ENCODE data around the gene PCF11.
A peak's percentile ranks its signal among the peaks of the same experiment; 100 is the strongest.

Gene PCF11

DNA sequence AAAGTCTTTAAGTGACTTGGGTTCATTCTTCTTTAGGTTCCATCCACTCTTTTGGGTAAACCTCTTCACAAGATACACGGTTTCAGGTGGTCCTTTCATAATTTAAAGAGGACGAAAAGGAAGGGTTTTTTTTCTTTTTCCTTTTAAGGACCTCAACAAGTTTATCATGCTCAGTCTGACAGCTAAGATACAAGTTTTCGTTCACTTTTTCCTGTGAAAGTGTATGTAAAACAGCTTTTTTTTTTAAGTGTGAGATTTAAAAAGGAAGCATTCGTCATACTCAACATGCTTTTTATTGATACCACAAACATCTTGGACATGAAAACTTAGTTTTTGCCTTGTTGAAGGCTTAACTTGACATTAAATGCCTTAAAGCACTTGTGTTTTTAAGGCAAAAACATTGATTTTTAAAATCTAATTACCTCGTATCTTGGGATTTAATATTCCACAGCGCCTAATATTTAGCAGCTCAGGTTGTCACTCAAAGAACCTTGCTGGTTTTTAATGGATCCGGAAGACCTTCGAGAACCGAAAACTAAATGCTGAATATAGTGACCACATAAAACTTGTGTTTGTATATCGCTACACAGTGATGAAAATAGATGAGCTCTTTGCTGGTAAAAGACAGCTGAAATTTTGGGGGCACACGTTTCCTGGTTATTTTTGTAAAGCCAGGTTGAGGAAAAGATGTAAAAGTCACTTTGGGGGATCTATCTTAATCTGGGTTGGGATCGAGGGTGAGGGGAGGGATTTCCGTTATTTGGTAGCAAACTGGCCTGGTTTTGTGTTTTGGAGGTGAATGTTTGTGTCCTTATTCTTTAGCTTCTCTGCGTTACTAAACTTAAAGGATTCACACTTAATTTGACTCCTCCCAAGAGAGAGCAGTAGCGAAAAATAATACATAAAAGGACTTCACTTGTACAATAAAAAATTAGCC, 2.3 kb downstream of the PCF11 start:
- in situ Hi-C loops (cut with MboI; ENCODE audit: low sequenced_read_pairs): loop anchor here (10.0 kb wide), 1 partner anchor 254 kb away; the partner anchor contains the start of genes DDIAS and PRCP
- H3K27me3 ChIP-seq (ENCODE audit: low read depth): no peaks in the 10 kb centered on the region
- peaks cover 20% of the 10 kb centered on the region for H3K4me1 ChIP-seq
- peaks cover 40% of the 10 kb centered on the region for H3K36me3 ChIP-seq (replicated peaks)
- no peak for DNase-seq (ENCODE audit: low spot score in 2 of 2)
- no peaks in the 10 kb centered on the region for H3K9me3 ChIP-seq
- H3K4me3 ChIP-seq: peak overlapping the region; percentile 95

DNA sequence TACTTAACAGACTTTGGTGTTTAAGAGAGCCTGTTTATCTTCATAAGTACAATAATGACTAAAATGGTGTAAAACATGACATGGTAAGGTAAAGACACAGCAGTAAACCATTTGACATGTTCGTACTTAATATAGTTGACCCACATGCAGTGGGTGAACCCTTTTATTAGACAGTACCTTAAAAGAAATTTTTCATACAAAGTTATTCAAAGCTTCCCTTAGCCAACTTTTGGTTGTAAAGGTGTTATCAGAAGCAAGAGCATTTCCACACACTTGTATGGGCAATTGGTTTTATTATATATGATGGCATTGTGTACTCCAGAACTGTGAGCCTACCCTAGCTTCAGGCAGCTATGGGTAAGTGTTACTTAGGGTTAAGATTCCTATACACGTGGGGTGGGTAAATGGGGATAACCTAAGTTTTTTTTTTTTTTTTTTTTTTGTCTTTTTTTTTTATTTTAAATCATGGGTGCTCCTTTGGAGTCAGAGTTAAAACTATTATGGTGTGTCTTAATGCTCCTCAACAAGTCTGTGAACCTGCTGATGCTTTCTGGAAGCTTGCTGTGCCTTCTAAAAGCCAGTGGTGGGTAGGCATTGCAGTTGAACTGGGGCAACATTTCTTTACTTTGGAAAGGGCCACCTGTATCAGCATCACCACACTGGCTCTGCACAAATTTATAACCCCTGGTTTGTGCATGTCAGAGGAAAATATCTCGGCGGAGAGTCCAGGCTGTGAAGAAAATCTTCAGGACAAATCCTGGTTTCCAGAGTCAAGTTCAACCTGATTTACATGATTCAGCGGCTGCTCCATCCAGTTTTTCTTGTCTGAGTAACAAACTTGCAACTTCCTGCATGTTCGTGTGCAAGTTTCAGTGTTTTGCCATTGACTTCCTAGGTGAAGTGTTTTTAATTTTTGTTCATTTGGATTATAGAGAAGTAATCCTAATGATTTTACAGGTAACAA, 3.3 kb downstream of the PCF11 start:
- Histone ChIP-seq H3K9me3 (no peaks in the 10 kb centered on the region), H3K4me3 (peak overlapping the region; percentile 95), H3K36me3 (replicated peaks) (peaks cover 47% of the 10 kb centered on the region), H3K4me1 (peaks cover 20% of the 10 kb centered on the region), H3K27me3 (ENCODE audit: low read depth) (no peaks in the 10 kb centered on the region)
- in situ Hi-C loops (cut with MboI; ENCODE audit: low sequenced_read_pairs): loop anchor here (10.0 kb wide), 1 partner anchor 255 kb away; the partner anchor contains the start of genes DDIAS and PRCP
- no peak for DNase-seq (ENCODE audit: low spot score in 2 of 2)

DNA sequence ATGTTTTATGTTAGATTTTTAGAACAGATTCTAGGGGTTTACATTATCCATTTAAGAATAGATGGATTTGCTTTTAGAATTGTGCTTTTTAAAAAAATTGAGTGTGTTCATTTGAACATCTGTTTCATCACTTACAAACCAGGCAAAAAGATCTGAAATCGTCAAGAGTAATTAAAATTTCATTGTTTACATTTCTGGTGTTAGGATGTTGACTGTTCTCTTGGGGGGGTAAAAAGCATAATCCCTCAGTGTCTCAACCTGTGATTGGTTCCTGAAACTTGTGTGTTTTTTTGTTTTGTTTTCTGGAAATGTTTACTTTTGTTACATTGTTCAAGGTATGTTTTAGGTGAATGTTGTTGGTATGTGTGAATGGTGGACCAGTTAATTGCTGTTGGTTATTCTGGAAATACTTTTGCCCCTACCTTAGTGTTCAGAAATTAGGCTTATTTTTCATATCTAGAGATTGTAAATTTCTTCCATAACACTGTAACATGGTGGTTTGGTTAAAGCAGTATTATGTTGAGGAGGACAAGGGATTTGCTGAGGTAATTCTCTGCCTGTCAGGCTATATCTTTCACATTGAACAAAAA, 4.8 kb downstream of the PCF11 start:
- in situ Hi-C loops (cut with MboI; ENCODE audit: low sequenced_read_pairs): no loop called here
- H3K9me3 ChIP-seq: no peaks in the 10 kb centered on the region
- H3K27me3 ChIP-seq (ENCODE audit: low read depth): no peaks in the 10 kb centered on the region
- peaks cover 62% of the 10 kb centered on the region for H3K36me3 ChIP-seq (replicated peaks)
- DNase-seq (ENCODE audit: low spot score in 2 of 2): no peak
- H3K4me1 ChIP-seq: peaks cover 20% of the 10 kb centered on the region
- H3K4me3 ChIP-seq: no peak overlapping the region

DNA sequence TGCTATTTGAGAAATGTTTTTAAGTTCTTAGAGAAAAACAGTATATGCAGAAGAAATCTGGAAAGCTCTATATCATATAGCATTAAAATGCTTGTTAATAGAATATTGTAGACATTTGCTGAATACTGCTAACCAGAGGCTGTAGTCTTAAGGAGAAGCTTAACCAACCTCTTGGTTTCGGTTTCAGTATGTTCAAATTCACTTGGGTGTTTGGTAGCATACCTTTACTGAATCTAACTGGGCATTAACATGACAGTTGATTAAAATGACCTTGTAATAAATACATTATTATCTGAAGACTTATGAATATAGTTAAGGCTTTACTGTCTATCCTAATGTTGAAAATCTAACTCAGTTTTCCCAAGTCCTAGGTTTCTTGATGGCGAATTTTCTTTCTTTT, 5.4 kb downstream of the PCF11 start:
- Histone ChIP-seq H3K36me3 (replicated peaks) (peaks cover 67% of the 10 kb centered on the region), H3K27me3 (ENCODE audit: low read depth) (no peaks in the 10 kb centered on the region), H3K4me1 (peaks cover 20% of the 10 kb centered on the region), H3K9me3 (no peaks in the 10 kb centered on the region), H3K4me3 (no peak overlapping the region)
- no peak for DNase-seq (ENCODE audit: low spot score in 2 of 2)
- in situ Hi-C loops (cut with MboI; ENCODE audit: low sequenced_read_pairs): no loop called here

DNA sequence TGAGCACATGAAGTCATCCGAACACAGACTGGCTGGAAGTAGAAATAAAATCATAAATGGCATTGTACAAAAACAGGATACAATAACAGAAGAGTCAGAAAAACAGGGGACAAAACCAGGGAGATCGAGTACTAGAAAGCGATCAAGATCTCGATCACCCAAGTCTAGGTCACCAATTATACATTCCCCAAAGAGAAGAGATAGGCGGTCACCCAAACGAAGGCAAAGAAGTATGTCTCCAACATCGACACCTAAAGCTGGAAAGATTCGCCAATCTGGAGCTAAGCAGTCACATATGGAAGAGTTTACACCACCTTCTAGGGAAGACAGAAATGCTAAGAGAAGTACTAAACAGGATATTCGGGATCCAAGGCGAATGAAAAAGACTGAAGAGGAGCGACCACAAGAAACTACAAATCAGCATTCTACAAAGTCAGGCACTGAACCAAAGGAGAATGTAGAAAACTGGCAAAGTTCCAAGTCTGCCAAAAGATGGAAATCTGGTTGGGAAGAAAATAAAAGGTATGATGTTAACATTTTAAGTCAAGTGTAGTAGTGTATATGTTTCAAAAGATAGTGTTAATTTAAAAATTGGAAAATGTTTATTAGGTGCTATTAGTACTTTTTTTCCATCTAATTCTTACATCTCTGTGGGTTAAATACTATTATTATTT, 9.4 kb downstream of the PCF11 start:
- H3K9me3 ChIP-seq: no peaks in the 10 kb centered on the region
- in situ Hi-C loops (cut with MboI; ENCODE audit: low sequenced_read_pairs): no loop called here
- peaks cover 15% of the 10 kb centered on the region for H3K4me1 ChIP-seq
- peaks cover 82% of the 10 kb centered on the region for H3K36me3 ChIP-seq (replicated peaks)
- H3K4me3 ChIP-seq: no peak overlapping the region
- no peaks in the 10 kb centered on the region for H3K27me3 ChIP-seq (ENCODE audit: low read depth)
- DNase-seq (ENCODE audit: low spot score in 2 of 2): no peak

DNA sequence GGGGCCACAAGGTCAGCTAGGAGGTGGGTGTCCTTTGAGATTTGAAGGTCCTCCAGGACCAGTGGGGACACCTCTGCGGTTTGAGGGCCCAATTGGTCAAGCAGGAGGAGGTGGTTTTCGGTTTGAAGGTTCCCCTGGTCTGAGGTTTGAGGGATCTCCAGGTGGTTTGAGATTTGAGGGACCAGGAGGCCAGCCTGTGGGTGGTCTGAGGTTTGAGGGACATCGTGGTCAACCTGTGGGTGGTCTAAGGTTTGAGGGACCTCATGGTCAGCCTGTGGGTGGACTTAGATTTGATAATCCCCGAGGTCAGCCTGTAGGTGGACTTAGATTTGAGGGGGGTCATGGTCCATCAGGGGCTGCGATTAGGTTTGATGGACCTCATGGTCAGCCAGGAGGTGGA, 11.8 kb downstream of the PCF11 start:
- Histone ChIP-seq H3K4me3 (no peak overlapping the region), H3K36me3 (replicated peaks) (peaks cover 85% of the 10 kb centered on the region), H3K4me1 (peaks cover 7% of the 10 kb centered on the region), H3K27me3 (ENCODE audit: low read depth) (no peaks in the 10 kb centered on the region), H3K9me3 (no peaks in the 10 kb centered on the region)
- in situ Hi-C loops (cut with MboI; ENCODE audit: low sequenced_read_pairs): no loop called here
- no peak for DNase-seq (ENCODE audit: low spot score in 2 of 2)

DNA sequence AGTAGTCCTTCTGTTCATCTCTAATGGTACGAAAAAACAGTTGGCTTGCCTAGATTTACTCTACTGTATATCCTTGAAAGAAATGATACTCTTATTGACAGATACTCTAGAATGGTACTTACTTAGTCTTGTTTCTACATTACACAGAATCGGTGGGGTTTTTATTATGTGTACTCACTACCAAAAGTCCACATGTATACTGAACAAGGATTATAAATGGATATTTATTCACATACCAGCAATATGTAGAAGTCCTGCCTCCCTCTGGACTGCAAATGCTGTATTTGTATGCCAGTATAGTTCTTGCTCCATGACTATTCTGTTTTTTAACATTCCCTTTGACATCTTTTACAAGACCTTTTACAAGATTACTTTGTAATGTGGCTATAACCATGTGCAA, 13.9 kb downstream of the PCF11 start:
- Histone ChIP-seq H3K9me3 (no peaks in the 10 kb centered on the region), H3K27me3 (ENCODE audit: low read depth) (no peaks in the 10 kb centered on the region), H3K4me3 (no peak overlapping the region), H3K4me1 (peaks cover 7% of the 10 kb centered on the region), H3K36me3 (replicated peaks) (peaks cover 82% of the 10 kb centered on the region)
- DNase-seq (ENCODE audit: low spot score in 2 of 2): no peak
- in situ Hi-C loops (cut with MboI; ENCODE audit: low sequenced_read_pairs): no loop called here

DNA sequence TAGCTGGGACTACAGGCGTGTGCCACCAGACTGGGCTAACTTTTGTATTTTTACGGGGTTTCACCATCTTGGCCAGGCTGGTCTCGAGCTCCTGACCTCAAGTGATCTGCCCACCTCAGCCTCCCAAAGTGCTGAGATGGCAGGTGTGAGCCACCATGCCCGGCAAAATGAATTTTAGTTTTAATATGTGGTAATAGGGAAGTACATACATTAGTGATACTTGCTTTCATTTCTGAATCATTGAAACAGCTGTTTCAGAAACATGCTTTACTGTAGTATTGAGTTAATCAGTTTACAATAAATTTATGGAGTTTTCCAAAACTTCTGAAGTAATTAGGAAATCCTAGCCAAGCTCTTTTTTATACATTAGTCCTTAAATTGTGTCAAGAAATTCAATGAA, 15.6 kb downstream of the PCF11 start:
- in situ Hi-C loops (cut with MboI; ENCODE audit: low sequenced_read_pairs): no loop called here
- DNase-seq (ENCODE audit: low spot score in 2 of 2): no peak
- Histone ChIP-seq H3K4me3 (no peak overlapping the region), H3K36me3 (replicated peaks) (peaks cover 73% of the 10 kb centered on the region), H3K4me1 (peaks cover 7% of the 10 kb centered on the region), H3K27me3 (ENCODE audit: low read depth) (no peaks in the 10 kb centered on the region), H3K9me3 (no peaks in the 10 kb centered on the region)

DNA sequence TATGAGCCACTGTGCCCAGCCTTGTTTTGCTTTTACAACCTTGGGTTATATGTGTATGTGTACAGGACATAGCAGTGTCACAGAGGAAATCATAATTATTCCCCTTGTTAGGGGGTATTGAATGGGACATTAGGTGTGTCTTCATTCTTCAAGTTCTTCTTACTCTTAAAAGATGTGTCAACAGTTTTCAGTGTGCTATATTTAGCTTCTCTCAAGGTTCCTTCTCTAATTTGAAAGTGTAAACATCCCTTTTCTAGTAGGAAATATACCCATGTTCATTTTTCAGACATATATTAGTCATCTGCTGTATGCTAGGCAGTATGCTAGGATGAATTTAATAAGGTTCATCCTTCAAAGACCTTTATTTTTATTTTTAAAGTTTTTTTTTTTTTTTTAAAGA, 17.1 kb downstream of the PCF11 start:
- peaks cover 7% of the 10 kb centered on the region for H3K4me1 ChIP-seq
- no peak for DNase-seq (ENCODE audit: low spot score in 2 of 2)
- in situ Hi-C loops (cut with MboI; ENCODE audit: low sequenced_read_pairs): no loop called here
- H3K36me3 ChIP-seq (replicated peaks): peaks cover 73% of the 10 kb centered on the region
- no peaks in the 10 kb centered on the region for H3K9me3 ChIP-seq
- H3K4me3 ChIP-seq: no peak overlapping the region
- H3K27me3 ChIP-seq (ENCODE audit: low read depth): no peaks in the 10 kb centered on the region

DNA sequence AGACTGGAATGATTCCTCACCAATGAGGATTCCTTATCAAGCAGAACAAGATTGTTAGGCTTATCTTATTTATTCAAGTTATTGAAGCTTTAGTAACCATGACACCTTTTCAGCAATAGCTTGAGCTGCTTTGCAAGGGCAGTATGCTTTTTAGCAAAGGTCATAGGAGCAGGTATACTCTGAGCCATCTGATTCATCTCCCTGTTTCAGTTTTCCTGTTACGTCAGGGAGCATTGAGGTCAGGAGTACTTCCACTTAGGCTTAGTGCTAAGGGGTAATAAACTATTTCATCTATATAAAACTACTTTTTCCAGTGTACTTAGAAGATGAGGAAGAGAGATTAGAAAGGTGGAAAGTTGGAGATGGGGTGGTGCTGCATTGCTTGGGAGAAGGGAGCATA, 18.9 kb downstream of the PCF11 start:
- in situ Hi-C loops (cut with MboI; ENCODE audit: low sequenced_read_pairs): no loop called here
- Histone ChIP-seq H3K4me1 (peaks cover 4% of the 10 kb centered on the region; the same call in 1 of the 2 replicates), H3K4me3 (no peak overlapping the region), H3K36me3 (replicated peaks) (peaks cover 67% of the 10 kb centered on the region), H3K27me3 (ENCODE audit: low read depth) (no peaks in the 10 kb centered on the region), H3K9me3 (no peaks in the 10 kb centered on the region)
- DNase-seq (ENCODE audit: low spot score in 2 of 2): no peak

DNA sequence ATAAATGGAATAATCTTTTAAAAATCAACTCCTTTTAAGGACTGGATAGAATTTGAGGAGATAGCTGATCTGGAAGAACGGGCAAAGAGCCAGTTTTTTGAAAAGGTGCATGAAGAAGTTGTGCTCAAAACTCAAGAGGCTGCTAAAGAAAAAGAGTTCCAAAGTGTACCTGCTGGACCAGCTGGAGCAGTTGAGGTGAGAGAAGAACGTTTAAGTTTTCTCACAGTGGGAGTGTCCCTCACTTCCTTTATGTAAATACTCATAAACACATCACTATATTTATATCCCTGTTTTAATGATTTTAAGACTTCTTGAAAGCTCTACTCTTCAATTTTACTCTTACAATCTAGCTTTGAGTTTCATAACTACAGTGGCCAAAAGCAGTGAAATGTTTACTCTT, 24.9 kb downstream of the PCF11 start:
- Histone ChIP-seq H3K9me3 (no peaks in the 10 kb centered on the region), H3K4me3 (no peak overlapping the region), H3K27me3 (ENCODE audit: low read depth) (no peaks in the 10 kb centered on the region), H3K4me1 (0 out of 2 replicates have a peak, but pooled peaks cover 4% of the 10 kb centered on the region), H3K36me3 (replicated peaks) (peaks cover 82% of the 10 kb centered on the region)
- in situ Hi-C loops (cut with MboI; ENCODE audit: low sequenced_read_pairs): no loop called here
- DNase-seq (ENCODE audit: low spot score in 2 of 2): no peak

DNA sequence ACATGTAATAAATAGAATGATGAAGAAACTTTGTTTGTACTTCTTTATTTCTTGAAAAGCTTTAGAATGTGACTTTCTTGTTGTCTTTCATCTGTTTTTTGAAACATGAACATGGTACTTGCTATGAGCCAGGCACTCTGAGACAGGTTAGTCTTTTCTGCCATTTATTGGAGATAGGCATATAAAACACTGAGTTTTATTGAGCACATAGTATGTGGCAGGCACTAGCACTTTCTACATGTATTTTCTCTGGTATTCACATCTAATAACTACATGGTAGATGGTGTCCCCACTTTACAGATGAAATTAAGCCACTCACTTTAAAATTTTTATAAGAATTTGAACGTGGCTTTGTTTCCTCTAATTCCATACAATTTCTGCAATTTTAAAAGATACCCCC, 28.8 kb downstream of the PCF11 start:
- Histone ChIP-seq H3K36me3 (replicated peaks) (peaks cover 69% of the 10 kb centered on the region), H3K4me3 (no peak overlapping the region), H3K9me3 (no peaks in the 10 kb centered on the region), H3K4me1 (0 out of 2 replicates have a peak, but pooled peaks cover 4% of the 10 kb centered on the region), H3K27me3 (ENCODE audit: low read depth) (no peaks in the 10 kb centered on the region)
- in situ Hi-C loops (cut with MboI; ENCODE audit: low sequenced_read_pairs): no loop called here
- no peak for DNase-seq (ENCODE audit: low spot score in 2 of 2)

DNA sequence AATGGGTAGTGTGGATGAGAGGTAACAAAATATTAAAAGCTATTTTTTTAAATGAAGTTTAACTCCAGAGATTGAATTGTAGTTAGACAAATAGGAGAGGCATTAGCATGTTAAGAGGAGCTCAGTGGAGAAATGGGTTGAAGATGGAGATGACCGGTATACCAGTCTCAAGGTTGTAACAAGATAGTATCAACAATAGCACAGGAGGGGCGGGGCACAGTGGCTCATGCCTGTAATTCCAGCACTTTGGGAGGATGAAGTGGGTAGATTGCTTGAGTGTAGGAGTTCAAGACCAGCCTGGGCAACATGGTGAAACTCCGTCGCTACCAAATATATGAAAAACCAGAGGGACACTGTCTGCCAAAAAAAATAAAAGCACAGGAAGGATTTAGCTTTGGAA, 30.5 kb downstream of the PCF11 start:
- in situ Hi-C loops (cut with MboI; ENCODE audit: low sequenced_read_pairs): no loop called here
- peaks cover 12% of the 10 kb centered on the region; the same call in 1 of the 2 replicates for H3K4me1 ChIP-seq
- no peak for DNase-seq (ENCODE audit: low spot score in 2 of 2)
- peaks cover 68% of the 10 kb centered on the region for H3K36me3 ChIP-seq (replicated peaks)
- H3K9me3 ChIP-seq: no peaks in the 10 kb centered on the region
- no peaks in the 10 kb centered on the region for H3K27me3 ChIP-seq (ENCODE audit: low read depth)
- H3K4me3 ChIP-seq: no peak overlapping the region

Data from HAP-1 (cell line).